Measurements from ENCODE around the gene CNGB1.

The CNGB1 gene

GRCh38 chr16:57971848-57972247, 920 bp upstream of the CNGB1 start:
- no peak for DNase-seq

- DNase-seq = no peak
Measured at GRCh38 chr16:57970319-57970718, 609 bp downstream of the CNGB1 start.

- no peak for DNase-seq
Measured at GRCh38 chr16:57969451-57970123, 1.3 kb downstream of the CNGB1 start.

GRCh38 chr16:57967916-57968315, 3.0 kb downstream of the CNGB1 start:
- no peak for DNase-seq

GRCh38 chr16:57966986-57967385, 3.9 kb downstream of the CNGB1 start:
- no peak for DNase-seq

- DNase-seq = no peak
Measured at GRCh38 chr16:57966204-57966771, 4.6 kb downstream of the CNGB1 start.

GRCh38 chr16:57964157-57964700, 6.7 kb downstream of the CNGB1 start:
- DNase-seq = no peak

- no peak for DNase-seq
Measured at GRCh38 chr16:57962756-57963155, 8.2 kb downstream of the CNGB1 start.

- no peak for DNase-seq
Measured at GRCh38 chr16:57962046-57962445, 8.9 kb downstream of the CNGB1 start.

GRCh38 chr16:57961538-57961937, 9.4 kb downstream of the CNGB1 start:
- no peak for DNase-seq

- no peak for DNase-seq
Measured at GRCh38 chr16:57960826-57961472, 10.0 kb downstream of the CNGB1 start.

- DNase-seq = no peak
Measured at GRCh38 chr16:57960310-57960709, 10.6 kb downstream of the CNGB1 start.

GRCh38 chr16:57959804-57960203, 11.1 kb downstream of the CNGB1 start:
- DNase-seq = no peak

- no peak for DNase-seq
Measured at GRCh38 chr16:57959121-57959520, 11.8 kb downstream of the CNGB1 start.

- no peak for DNase-seq
Measured at GRCh38 chr16:57958544-57958943, 12.4 kb downstream of the CNGB1 start.

- no peak for DNase-seq
Measured at GRCh38 chr16:57957673-57958392, 13.1 kb downstream of the CNGB1 start.

GRCh38 chr16:57956924-57957672, 13.8 kb downstream of the CNGB1 start:
- no peak for DNase-seq

GRCh38 chr16:57956270-57956808, 14.6 kb downstream of the CNGB1 start:
- no peak for DNase-seq

- no peak for DNase-seq
Measured at GRCh38 chr16:57955572-57956188, 15.2 kb downstream of the CNGB1 start.

- DNase-seq = no peak
Measured at GRCh38 chr16:57953857-57954256, 17.1 kb downstream of the CNGB1 start.

GRCh38 chr16:57952909-57953308, 18.0 kb downstream of the CNGB1 start:
- no peak for DNase-seq

Measured in GDM1 (cell line).